Measurements from ENCODE around the gene POMT1.

Gene POMT1

DNA sequence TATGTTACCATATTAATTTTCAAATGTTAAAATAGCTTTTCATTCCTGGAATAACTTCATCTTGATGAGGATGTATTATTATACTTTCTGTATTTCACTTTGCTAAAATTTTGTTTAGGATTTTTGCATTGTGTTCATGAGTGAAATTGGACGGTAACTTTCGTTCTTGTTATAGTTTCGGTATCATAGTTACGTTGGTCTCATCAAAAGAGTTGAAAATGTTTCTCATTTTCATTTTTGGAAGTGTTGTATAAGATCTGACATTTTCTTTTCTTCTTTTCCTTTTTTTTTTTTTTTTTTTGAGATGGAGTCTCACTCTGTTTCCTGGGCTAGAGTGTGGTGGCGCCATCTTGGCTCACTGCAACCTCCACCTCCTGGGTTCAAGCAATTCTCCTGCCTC is 62.7 kb downstream of the POMT1 start:
- H3K27me3 ChIP-seq (ENCODE audit: low read depth, low read length), result no peaks in the 10 kb centered on the region
- no peak overlapping the region for H3K4me3 ChIP-seq (ENCODE audit: low read depth in 1 of 2, low read length in 2 of 2)
- no peaks in the 10 kb centered on the region for H3K4me1 ChIP-seq (ENCODE audit: control insufficient read depth in 1 of 2, insufficient read depth in 2 of 2, low read length in 2 of 2)
- H3K27ac ChIP-seq (ENCODE audit: low read length), result no peak overlapping the region
- no peaks in the 10 kb centered on the region for H3K36me3 ChIP-seq (ENCODE audit: control insufficient read depth in 1 of 2, insufficient read depth in 2 of 2, low read length in 2 of 2)
- H3K9me3 ChIP-seq (ENCODE audit: control insufficient read depth in 1 of 2, low read length in 2 of 2), result peaks cover 0 to 2% of the 10 kb centered on the region in 2 donors

DNA sequence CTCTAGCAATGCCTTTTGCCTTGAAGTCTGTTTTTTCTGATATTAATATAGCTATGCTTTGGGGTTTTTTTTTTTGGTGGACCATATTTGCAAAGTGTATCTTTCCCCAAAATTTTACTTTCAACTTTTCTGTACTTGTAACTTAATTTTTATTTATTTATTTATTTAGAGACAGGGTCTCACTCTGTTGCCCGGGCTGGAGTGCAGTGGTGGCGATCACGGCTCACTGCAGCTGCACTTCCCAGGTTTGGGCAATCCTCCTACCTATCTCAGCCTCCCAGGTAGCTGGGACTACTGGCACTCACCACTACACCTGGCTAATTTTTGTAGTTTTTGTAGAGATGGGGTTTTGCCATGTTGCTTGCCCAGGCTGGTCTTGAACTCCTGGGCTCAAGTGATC is 63.4 kb downstream of the POMT1 start:
- Histone ChIP-seq H3K4me3 (ENCODE audit: low read depth in 1 of 2, low read length in 2 of 2) (no peak overlapping the region), H3K36me3 (ENCODE audit: control insufficient read depth in 1 of 2, insufficient read depth in 2 of 2, low read length in 2 of 2) (no peaks in the 10 kb centered on the region), H3K27me3 (ENCODE audit: low read depth, low read length) (no peaks in the 10 kb centered on the region), H3K27ac (ENCODE audit: low read length) (no peak overlapping the region), H3K4me1 (ENCODE audit: control insufficient read depth in 1 of 2, insufficient read depth in 2 of 2, low read length in 2 of 2) (no peaks in the 10 kb centered on the region), H3K9me3 (ENCODE audit: control insufficient read depth in 1 of 2, low read length in 2 of 2) (peaks cover 0 to 2% of the 10 kb centered on the region in 2 donors)

- Histone ChIP-seq H3K4me3 (ENCODE audit: low read depth in 1 of 2, low read length in 2 of 2) (no peak overlapping the region), H3K36me3 (ENCODE audit: control insufficient read depth in 1 of 2, insufficient read depth in 2 of 2, low read length in 2 of 2) (no peaks in the 10 kb centered on the region), H3K27ac (ENCODE audit: low read length) (no peak overlapping the region), H3K9me3 (ENCODE audit: control insufficient read depth in 1 of 2, low read length in 2 of 2) (peaks cover 0 to 1% of the 10 kb centered on the region in 2 donors), H3K4me1 (ENCODE audit: control insufficient read depth in 1 of 2, insufficient read depth in 2 of 2, low read length in 2 of 2) (no peaks in the 10 kb centered on the region), H3K27me3 (ENCODE audit: low read depth, low read length) (no peaks in the 10 kb centered on the region)
Measured at GRCh38 chr9:131567910-131568309, 65.2 kb downstream of the POMT1 start.

All from muscle layer of duodenum (tissue), 2 donors.